Superior temporal gyrus (tissue), 1 donor: Measurements from ENCODE around the gene CREB5.
"Not testable (repeated sequence)": the region's sequence is repeated elsewhere in the genome, so short reads cannot be mapped to it uniquely, and the experiment has no call there.

Experiments
- DNase-seq: peaks from one replicate; pipeline ENCODE4 v3.0.0-alpha.2; 2016; ENCODE audit errors: extremely low spot score

The CREB5 gene

DNA sequence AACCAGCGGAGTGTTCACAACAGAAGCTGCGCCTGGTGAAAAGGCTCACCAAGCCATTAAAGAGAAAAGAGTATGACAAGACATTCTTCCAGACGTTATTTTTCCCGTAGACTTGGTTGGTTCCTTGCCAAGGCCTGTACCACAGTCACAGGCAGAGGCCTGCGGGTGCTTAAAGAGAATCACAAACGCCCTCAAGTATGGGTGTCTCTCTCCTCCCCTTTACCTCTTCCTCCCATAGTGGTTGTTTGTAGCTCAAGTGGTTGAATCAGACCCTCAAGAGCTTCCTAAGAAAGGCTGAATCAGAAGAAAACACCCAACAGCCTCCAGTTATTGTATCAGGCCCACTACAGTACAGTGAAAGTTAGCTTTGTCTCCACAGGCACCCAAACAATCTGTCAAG is 169.0 kb downstream of the CREB5 start:
- DNase-seq, result no peak

GRCh38 chr7:28582226-28582625 is 169.9 kb downstream of the CREB5 start:
- DNase-seq, result no peak

DNA sequence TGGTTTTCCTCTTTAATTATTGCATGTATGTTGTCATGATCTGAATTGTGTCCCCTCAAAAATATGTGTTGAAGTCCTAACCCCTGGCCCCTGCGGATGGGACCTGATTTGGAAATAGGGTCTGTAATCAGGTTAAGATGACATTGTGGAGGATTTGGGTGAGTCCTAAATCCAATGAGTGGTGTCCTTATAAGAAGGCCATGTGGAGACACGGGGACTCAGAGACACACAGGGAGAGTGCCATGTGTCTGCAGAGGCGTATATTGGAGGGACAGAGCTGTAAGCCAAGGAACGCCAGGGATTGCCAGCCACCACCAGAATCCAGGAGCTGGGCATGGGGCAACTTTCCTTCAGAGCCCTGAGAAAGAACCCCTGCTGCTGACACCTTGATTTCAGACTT is 171.9 kb downstream of the CREB5 start:
- DNase-seq, result no peak

GRCh38 chr7:28586736-28587135 is 174.4 kb downstream of the CREB5 start:
- no peak for DNase-seq

DNA sequence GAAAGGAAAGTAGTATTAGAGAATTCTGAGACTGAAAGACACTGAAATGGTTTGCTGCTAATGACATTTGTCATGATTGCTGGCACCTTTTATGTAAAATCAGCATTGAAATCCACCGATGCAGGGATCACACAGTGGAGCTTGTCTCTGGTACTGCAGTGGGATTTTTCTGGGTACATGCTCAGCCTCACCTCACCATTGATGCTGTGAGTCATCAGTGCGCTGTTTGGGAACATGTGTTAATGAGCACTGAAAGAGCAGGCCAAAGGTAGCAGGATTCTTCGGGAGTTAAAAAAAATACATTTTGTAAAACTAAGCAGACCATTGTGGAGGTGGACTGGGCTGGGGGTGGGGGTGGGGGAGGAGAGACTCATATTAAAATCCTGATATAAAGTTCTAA is 174.9 kb downstream of the CREB5 start:
- DNase-seq, result no peak

DNA sequence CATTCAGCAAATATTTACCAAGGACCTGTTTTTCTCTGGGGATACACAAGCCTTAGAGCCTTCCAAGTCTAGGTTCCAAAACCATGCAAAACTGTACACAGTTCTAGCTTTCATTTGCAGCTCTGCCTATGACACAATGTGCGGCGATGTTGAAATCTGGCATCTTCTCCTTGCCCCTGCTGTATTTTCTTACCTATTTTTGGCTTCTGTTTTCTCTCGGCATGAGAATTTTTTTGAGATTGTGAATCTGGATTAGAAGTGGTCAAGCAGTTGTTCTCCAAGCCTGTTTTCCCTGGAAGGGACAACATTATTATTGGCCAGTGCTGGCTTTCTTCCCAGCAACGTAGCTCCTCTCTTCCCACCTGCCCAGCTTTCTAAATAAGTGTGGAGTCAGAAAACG is 176.3 kb downstream of the CREB5 start:
- DNase-seq, result no peak

DNA sequence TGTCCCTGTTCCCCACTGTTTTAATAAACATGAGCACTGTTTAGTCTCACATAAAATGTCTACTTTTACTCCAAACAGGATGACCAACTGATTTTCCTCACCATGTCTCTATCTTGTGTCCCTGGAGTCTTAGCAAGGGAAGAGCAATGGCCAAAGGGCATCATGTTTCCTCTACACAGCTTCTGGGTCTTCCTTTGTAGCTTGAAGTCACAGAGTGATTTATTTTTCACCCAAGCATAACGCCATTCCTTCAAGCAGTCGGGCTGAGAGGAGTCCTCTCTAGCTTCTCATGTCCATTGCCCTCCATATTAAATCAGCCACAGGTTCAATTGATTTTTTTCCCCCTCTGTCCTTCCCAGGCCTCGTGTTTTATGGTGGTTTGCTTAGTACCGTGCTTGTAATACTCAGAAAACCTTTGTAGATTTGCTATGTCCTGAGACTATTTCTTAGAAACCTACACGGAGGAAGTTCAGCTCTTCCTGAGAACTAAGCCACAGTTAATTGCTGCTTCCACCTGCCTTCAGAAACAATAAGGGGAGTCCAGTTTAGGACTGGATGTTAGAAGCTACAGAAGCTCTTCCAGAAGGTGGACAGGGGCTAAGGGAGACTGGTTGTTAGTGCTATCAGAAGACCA is 178.8 kb downstream of the CREB5 start:
- DNase-seq, result no peak

DNA sequence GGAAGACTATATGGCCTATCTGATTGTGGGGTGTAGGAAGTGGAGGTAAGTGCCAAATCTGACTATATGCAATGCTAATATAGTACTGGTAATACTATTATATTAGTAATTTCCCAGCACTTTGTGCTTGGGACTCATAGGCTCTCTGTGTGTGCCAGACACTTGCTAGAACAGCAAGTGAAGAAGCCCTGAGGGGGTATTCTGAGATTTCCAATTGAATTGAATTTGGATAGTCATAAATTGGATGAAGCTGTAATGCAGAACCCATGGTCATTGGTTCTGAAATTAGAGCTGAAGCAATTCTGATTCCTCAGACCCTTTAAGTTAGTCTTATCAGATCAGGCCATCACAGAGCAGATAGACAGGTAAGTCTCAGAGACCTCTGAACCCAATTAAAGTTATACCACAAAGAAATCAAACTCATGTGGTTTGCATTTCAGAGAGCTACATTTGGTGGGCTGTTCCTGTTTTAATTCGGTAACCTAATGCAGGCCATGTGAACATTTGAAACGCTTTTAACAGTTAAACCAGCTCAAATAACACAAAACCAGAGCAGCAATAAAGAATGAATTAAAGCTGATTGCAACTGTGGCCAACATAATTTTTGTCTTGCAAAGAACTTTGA is 179.5 kb downstream of the CREB5 start:
- DNase-seq, result no peak

DNA sequence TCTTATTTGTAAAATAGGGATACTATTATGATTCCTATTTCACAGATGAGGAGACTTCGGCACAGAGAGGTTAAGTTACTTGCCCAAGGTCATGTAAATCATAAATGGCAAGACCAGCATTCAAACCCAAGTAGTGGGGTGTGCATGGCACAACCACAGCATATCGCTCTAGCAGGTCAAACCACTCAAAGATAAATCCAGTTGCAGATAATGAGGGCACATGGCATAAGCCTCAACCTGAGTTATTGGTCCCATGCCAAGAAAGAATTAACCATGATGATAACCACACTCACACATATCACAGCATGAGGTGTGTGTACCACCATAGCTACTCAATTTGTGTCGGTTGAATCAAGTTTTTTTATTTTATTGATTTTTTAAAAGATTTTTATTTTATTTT is 180.5 kb downstream of the CREB5 start:
- DNase-seq, result no peak

DNA sequence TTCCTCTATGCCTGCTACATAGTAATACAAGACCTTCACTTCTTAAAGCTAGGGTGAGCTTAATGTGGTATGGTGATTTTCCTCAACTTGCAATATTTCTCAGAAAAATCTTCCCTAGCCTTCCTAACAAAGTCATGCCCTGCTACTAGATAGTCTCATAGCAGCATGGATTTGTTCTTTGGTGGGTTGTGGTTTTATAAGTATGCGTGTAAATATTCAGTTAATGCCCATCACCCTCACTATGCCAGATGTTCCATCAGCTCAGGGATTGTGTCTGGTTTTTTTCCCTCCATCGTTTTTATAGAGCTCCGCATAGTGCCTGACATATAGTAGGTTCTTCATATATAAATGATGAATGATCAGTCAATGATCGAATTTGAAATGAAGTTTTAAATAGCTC is 182.8 kb downstream of the CREB5 start:
- no peak for DNase-seq

DNA sequence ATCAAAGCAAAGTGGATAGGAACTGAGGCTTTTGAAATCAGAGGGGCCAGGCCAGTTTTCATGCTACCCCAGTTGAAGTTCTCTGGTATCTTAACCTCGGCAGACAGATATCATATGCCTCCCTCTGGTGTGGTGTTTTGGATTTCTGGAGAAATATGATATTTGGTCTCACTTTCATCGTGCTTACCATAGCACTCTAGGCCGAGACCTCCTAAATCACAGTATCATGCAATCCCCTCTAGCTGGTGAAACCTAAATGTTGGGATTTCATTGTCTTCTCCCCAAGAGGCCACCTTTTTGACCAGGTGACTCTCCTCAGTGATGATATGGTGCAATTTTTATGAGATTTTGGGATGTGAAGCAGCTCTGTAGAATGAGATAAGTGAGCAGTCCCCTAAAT is 183.5 kb downstream of the CREB5 start:
- no peak for DNase-seq

GRCh38 chr7:28596245-28596935 is 184.1 kb downstream of the CREB5 start:
- no peak for DNase-seq

DNA sequence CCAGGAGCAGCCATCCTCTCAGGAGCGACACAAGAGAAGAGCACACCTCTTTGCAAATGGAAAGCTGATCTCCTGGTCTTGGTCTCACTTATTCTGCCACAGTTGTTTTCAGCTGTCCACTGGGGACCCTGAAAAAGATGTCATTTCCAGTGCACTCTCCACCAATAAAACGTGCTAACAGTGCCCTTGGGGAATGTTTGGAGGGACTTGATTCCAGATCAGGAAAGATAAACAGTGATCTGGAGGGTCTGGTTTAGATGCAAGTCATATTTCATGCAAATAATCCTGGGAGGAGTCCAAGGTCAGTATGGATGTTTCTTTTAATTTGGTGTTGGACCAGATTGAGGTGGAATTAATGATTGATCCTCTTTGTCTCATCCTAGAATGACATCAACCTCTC is 185.0 kb downstream of the CREB5 start:
- no peak for DNase-seq

DNA sequence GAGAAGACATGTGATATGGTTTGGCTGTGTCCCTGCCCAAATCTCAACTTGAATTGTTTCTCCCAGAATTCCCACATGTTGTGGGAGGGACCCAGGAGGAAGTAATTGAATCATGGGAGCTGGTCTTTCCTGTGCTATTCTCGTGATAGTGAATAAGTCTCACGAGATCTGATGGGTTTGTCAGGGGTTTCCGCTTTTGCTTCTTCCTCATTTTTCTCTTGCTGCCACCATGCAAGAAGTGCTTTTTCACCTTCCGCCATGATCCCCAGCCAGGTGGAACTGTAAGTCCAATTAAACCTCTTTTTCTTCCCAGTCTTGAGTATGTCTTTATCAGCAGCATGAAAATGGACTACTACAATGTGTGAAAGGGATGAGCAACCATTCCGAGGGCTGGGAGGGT is 185.7 kb downstream of the CREB5 start:
- not testable (repeated sequence) for DNase-seq

- no peak for DNase-seq
Measured at GRCh38 chr7:28598586-28598985, 186.3 kb downstream of the CREB5 start.

GRCh38 chr7:28599411-28599810 is 187.1 kb downstream of the CREB5 start:
- no peak for DNase-seq

DNA sequence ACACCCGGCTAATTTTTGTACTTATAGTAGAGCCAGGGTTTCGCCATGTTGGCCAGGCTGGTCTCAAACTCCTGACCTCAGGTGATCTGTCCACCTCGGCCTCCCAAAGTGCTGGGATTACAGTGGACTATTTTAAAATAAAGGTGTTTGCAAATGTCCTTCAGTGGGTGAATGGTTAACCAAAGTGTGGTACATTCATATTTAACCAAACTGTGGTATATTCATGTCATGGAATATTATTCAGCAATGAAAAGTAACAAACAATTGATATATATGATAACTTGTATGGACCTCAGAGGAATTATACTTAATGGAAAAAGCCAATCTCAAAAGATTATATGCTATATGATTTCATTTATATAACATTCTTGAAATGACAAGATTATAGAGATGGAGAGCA is 190.0 kb downstream of the CREB5 start:
- no peak for DNase-seq

DNA sequence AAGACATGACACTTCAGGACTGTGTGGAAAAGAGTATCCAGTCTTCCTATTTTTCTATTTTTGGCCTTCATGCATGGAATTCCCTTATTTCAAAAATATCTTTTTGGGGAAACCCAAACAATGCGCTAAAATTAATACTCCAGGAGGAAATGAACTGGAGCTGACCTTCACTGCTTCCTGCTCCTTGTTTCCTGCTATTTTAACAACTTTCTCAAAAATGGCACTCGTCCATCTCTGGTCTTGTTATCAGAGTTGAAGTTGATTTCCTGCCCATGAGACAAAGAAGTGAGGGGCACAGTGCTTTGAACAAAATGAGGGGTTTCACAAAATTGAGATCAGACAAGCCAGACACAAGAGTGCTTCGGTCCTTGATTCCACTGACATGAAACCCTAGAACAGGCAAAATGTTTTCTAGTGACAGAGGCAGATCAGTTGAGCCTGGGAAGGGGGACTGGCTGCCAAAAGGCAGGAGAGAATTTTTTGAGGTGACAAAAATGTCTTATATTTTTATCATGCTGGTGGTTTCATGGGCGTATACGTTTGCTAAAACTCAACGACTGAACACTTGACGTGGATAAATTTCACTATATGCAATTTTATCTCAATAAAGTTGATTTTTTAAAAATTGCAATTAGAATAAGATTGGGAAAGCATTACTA is 193.2 kb downstream of the CREB5 start:
- DNase-seq, result no peak

GRCh38 chr7:28606421-28606820 is 194.1 kb downstream of the CREB5 start:
- no peak for DNase-seq

DNA sequence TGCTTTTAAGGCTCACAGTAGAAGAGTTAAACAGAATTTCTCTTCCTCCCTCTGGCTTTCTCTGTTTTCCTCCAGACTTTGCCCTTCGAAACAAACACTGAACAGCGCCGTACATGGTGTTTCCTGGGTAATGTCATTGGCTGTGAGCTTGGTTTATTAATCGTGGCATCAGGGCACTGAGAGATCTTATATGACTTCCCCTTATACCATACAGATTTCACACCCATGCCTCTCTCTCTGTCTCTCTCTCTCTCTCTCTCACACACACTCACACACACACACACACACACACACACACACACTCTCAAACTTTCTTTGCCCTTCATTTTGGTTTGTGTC is 195.5 kb downstream of the CREB5 start:
- no peak for DNase-seq

- no peak for DNase-seq
Measured at GRCh38 chr7:28608237-28608656, 195.9 kb downstream of the CREB5 start.

DNA sequence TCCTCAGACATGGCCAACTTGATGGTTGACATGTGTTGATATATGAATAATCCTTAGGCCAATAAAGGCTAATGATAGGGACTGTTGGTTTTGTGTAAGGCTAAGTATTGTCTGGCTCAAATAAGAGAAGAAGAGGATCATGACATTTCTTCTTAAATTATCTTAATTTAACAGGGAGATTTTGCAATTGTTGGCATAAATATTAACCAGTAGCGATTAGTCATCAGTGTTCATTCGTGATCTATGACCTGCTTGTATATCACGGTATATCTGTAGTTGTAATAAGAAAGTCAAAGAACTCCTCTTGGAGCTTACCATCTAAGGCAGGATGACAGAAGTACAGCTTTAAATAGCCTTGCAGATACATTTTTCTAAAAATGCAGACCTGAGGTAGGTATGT is 196.4 kb downstream of the CREB5 start:
- no peak for DNase-seq

- no peak for DNase-seq
Measured at GRCh38 chr7:28609608-28610007, 197.3 kb downstream of the CREB5 start.
